Mesendoderm (in vitro differentiated cells): ENCODE measurements around the gene FMN1.
A peak's percentile ranks its signal among the peaks of the same experiment; 100 is the strongest.

Experiments used
- DNase-seq: peaks from one replicate; pipeline ENCODE4 v3.0.0; 2013
- H2AK5ac ChIP-seq: 2 replicates; pipeline ENCODE4 v1.6.1; 2013; ENCODE audit warnings: low read length, inconsistent platforms
- H2BK120ac ChIP-seq: 2 replicates; pipeline ENCODE4 v1.6.1; 2013; ENCODE audit warnings: low read depth, mild to moderate bottlenecking, low read length, moderate library complexity, mixed read lengths
- H2BK15ac ChIP-seq: replicated peaks from 2 replicates; pipeline ENCODE4 v1.6.1; 2013; ENCODE audit warnings: low read depth, mild to moderate bottlenecking, moderate library complexity
- H2BK5ac ChIP-seq: 2 replicates; pipeline ENCODE4 v1.6.1; 2013; ENCODE audit warnings: low read length, inconsistent platforms
- H3K18ac ChIP-seq: 2 replicates; pipeline ENCODE4 v1.6.1; 2013; ENCODE audit warnings: mild to moderate bottlenecking, low read length, mixed read lengths
- H3K23ac ChIP-seq: one replicate; pipeline ENCODE4 v1.6.1; 2013; ENCODE audit warnings: low read length
- H3K27ac ChIP-seq: 2 replicates; pipeline ENCODE4 v1.5.1; 2013; ENCODE audit warnings: low read depth, mild to moderate bottlenecking, inconsistent platforms, low read length, moderate library complexity
- H3K27me3 ChIP-seq: 2 replicates; pipeline ENCODE4 v1.6.1; 2013; ENCODE audit warnings: low read length, control low read depth, mild to moderate bottlenecking, inconsistent platforms; ENCODE audit not compliant: insufficient read depth, poor library complexity
- H3K36me3 ChIP-seq: 2 replicates; pipeline ENCODE4 v1.6.1; 2013; ENCODE audit warnings: low read length, inconsistent platforms; ENCODE audit not compliant: control insufficient read depth, insufficient read depth
- H3K4ac ChIP-seq: one replicate; pipeline ENCODE4 v1.6.1; 2013; ENCODE audit warnings: low read depth, mild to moderate bottlenecking, low read length, moderate library complexity
- H3K4me1 ChIP-seq: 2 replicates; pipeline ENCODE4 v1.6.1; 2013; ENCODE audit warnings: low read depth, low read length, inconsistent platforms; ENCODE audit not compliant: control insufficient read depth
- H3K4me2 ChIP-seq: 2 replicates; pipeline ENCODE4 v1.6.1; 2013; ENCODE audit warnings: low read length
- H3K4me3 ChIP-seq: 2 replicates; pipeline ENCODE4 v1.5.1; 2013; ENCODE audit warnings: mild to moderate bottlenecking, low read length
- H3K56ac ChIP-seq: one replicate; pipeline ENCODE4 v1.6.1; 2013; ENCODE audit warnings: low read length
- H3K79me1 ChIP-seq: 2 replicates; pipeline ENCODE4 v1.6.1; 2013; ENCODE audit warnings: low read length, inconsistent platforms
- H3K79me2 ChIP-seq: 2 replicates; pipeline ENCODE4 v1.6.1; 2013; ENCODE audit warnings: mild to moderate bottlenecking, low read length; ENCODE audit not compliant: control insufficient read depth, insufficient read depth
- H3K9ac ChIP-seq: 2 replicates; pipeline ENCODE4 v1.6.1; 2013; ENCODE audit warnings: low read length, inconsistent platforms
- H4K5ac ChIP-seq: one replicate; pipeline ENCODE4 v1.6.1; 2013; ENCODE audit warnings: low read length
- H4K8ac ChIP-seq: one replicate; pipeline ENCODE4 v1.6.1; 2013; ENCODE audit warnings: low read depth, mild to moderate bottlenecking, control low read depth, low read length, moderate library complexity
- WGBS: extraction: QIAGEN DNeasy Blood & Tissue Kit; methylation state at CpG from one replicate; pipeline ENCODE4 v1.1.7; 2013; ENCODE audit warnings: low lambda C conversion rate, missing lambda C conversion rate; ENCODE audit not compliant: insufficient coverage; ENCODE audit errors: extremely low coverage; 5-methylcytosine and 5-hydroxymethylcytosine counted together

The FMN1 gene

GRCh38 chr15:33019354-33019981 is 175.0 kb downstream of the FMN1 start:
- WGBS = no CpG with 5 or more reads among the region's 43 CpGs
- no peak overlapping the region for H3K23ac ChIP-seq
- no peak overlapping the region for H3K9ac ChIP-seq
- H2BK120ac ChIP-seq = no peak overlapping the region
- peaks cover 3% of the 10 kb centered on the region for H3K4me1 ChIP-seq
- H3K18ac ChIP-seq = no peak overlapping the region
- no peak overlapping the region for H3K27ac ChIP-seq
- H4K8ac ChIP-seq = no peak overlapping the region
- H3K36me3 ChIP-seq = no peaks in the 10 kb centered on the region
- DNase-seq = no peak
- H4K5ac ChIP-seq = no peak overlapping the region
- H3K27me3 ChIP-seq = no peaks in the 10 kb centered on the region
- H2BK15ac ChIP-seq = no peak overlapping the region
- no peaks in the 10 kb centered on the region for H3K79me1 ChIP-seq
- no peak overlapping the region for H3K4me3 ChIP-seq
- H3K79me2 ChIP-seq = no peaks in the 10 kb centered on the region
- no peak overlapping the region for H2BK5ac ChIP-seq
- H2AK5ac ChIP-seq = no peak overlapping the region
- H3K56ac ChIP-seq = no peak overlapping the region
- no peak overlapping the region for H3K4me2 ChIP-seq
- H3K4ac ChIP-seq = no peak overlapping the region

GRCh38 chr15:33016405-33017024 is 178.0 kb downstream of the FMN1 start:
- H3K4me1 ChIP-seq = no peaks in the 10 kb centered on the region
- H3K23ac ChIP-seq = peak overlapping the region; percentile 57
- H3K9ac ChIP-seq = no peak overlapping the region
- no peak overlapping the region for H2BK15ac ChIP-seq
- no peak overlapping the region for H3K56ac ChIP-seq
- H3K79me2 ChIP-seq = no peaks in the 10 kb centered on the region
- H3K4me2 ChIP-seq = no peak overlapping the region
- no peak overlapping the region for H4K8ac ChIP-seq
- H2AK5ac ChIP-seq = no peak overlapping the region
- H3K18ac ChIP-seq = no peak overlapping the region
- H2BK120ac ChIP-seq = no peak overlapping the region
- no peak overlapping the region for H3K27ac ChIP-seq
- H3K4me3 ChIP-seq = no peak overlapping the region
- H2BK5ac ChIP-seq = no peak overlapping the region
- no peak overlapping the region for H4K5ac ChIP-seq
- H3K27me3 ChIP-seq = no peaks in the 10 kb centered on the region
- H3K4ac ChIP-seq = no peak overlapping the region
- no peaks in the 10 kb centered on the region for H3K36me3 ChIP-seq
- DNase-seq = no peak
- H3K79me1 ChIP-seq = no peaks in the 10 kb centered on the region
- no CpG with 5 or more reads among the region's 10 CpGs for WGBS

DNA sequence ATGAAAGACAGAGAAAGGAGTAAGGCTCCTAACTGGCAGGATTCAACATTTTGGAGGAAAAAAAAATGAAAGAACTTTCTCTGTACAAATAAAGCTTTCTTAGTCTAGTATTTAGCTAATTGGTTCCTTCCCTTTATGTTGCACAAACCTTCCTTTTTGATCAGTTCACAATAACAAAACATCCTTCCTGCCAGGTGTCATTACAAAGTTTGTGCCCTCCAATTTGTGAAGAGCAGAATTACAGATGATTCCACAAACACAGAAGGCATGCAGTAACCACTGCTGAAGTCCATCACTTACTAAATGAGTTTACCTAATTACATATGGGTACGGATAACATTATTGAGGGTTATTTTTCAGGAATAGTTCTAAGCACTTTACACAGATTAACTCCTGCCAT is 179.9 kb downstream of the FMN1 start:
- no peak overlapping the region for H3K4me2 ChIP-seq
- no peaks in the 10 kb centered on the region for H3K36me3 ChIP-seq
- H4K8ac ChIP-seq = no peak overlapping the region
- H3K23ac ChIP-seq = no peak overlapping the region
- H2BK15ac ChIP-seq = no peak overlapping the region
- no peak overlapping the region for H3K18ac ChIP-seq
- no peak for DNase-seq
- no peak overlapping the region for H3K27ac ChIP-seq
- no peak overlapping the region for H4K5ac ChIP-seq
- no peaks in the 10 kb centered on the region for H3K79me2 ChIP-seq
- no peak overlapping the region for H3K9ac ChIP-seq
- no peaks in the 10 kb centered on the region for H3K4me1 ChIP-seq
- H2BK5ac ChIP-seq = no peak overlapping the region
- no CpG with 5 or more reads among the region's 1 CpG for WGBS
- no peak overlapping the region for H3K4ac ChIP-seq
- no peak overlapping the region for H3K4me3 ChIP-seq
- no peaks in the 10 kb centered on the region for H3K27me3 ChIP-seq
- no peak overlapping the region for H3K56ac ChIP-seq
- no peak overlapping the region for H2BK120ac ChIP-seq
- no peak overlapping the region for H2AK5ac ChIP-seq
- no peaks in the 10 kb centered on the region for H3K79me1 ChIP-seq

GRCh38 chr15:33013827-33014445 is 180.6 kb downstream of the FMN1 start:
- no peaks in the 10 kb centered on the region for H3K79me2 ChIP-seq
- H3K9ac ChIP-seq = no peak overlapping the region
- no peak overlapping the region for H3K4ac ChIP-seq
- no peak overlapping the region for H3K4me2 ChIP-seq
- H3K56ac ChIP-seq = no peak overlapping the region
- no peak overlapping the region for H3K4me3 ChIP-seq
- no CpG with 5 or more reads among the region's 3 CpGs for WGBS
- no peaks in the 10 kb centered on the region for H3K79me1 ChIP-seq
- H3K27me3 ChIP-seq = no peaks in the 10 kb centered on the region
- H4K5ac ChIP-seq = no peak overlapping the region
- H2BK15ac ChIP-seq = no peak overlapping the region
- no peak overlapping the region for H2BK5ac ChIP-seq
- no peak overlapping the region for H3K23ac ChIP-seq
- H2AK5ac ChIP-seq = no peak overlapping the region
- DNase-seq = no peak
- no peak overlapping the region for H2BK120ac ChIP-seq
- no peaks in the 10 kb centered on the region for H3K36me3 ChIP-seq
- H3K27ac ChIP-seq = no peak overlapping the region
- no peak overlapping the region for H3K18ac ChIP-seq
- no peaks in the 10 kb centered on the region for H3K4me1 ChIP-seq
- no peak overlapping the region for H4K8ac ChIP-seq

DNA sequence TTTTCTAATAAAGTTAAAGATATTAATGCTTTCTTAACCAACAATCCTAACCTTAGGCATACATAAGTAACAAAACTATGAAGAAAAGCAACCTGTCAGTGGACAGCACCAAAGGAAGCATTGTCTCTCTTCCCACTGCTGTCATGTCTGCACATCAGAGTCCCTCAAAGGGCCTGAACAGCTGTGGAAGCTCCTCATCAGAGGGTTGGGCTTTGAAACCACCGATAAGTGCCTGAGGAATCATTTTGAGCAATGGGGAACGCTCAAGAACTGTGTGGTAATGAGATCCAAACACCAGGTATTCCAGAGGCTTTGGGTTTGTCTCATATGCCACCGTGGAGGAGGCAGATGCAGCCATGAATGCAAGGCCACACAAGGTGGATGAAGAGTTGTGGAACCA is 182.5 kb downstream of the FMN1 start:
- Histone ChIP-seq H3K4me1 (no peaks in the 10 kb centered on the region), H3K36me3 (no peaks in the 10 kb centered on the region), H3K79me2 (no peaks in the 10 kb centered on the region), H4K5ac (no peak overlapping the region), H3K23ac (no peak overlapping the region), H2BK5ac (no peak overlapping the region), H4K8ac (no peak overlapping the region), H3K9ac (no peak overlapping the region), H3K56ac (no peak overlapping the region), H3K4ac (no peak overlapping the region), H3K4me2 (no peak overlapping the region), H3K4me3 (no peak overlapping the region), H3K18ac (no peak overlapping the region), H2BK15ac (no peak overlapping the region), H2BK120ac (no peak overlapping the region), H3K27ac (no peak overlapping the region), H3K79me1 (no peaks in the 10 kb centered on the region), H3K27me3 (no peaks in the 10 kb centered on the region), H2AK5ac (no peak overlapping the region)
- no peak for DNase-seq
- WGBS = no CpG with 5 or more reads among the region's 3 CpGs
